HUES48 (cell line): ENCODE measurements around the gene KLHL14.

Experiments
- H3K27ac ChIP-seq: one replicate; pipeline ENCODE4 v1.7.0; 2013; ENCODE audit warnings: low read depth, low read length, inconsistent platforms
- H3K27me3 ChIP-seq: 2 replicates; pipeline ENCODE4 v1.6.1; 2013; ENCODE audit warnings: mild to moderate bottlenecking, low read length; ENCODE audit not compliant: control insufficient read depth, insufficient read depth
- H3K36me3 ChIP-seq: 2 replicates; pipeline ENCODE4 v1.6.1; 2013; ENCODE audit warnings: low read length; ENCODE audit not compliant: control insufficient read depth, insufficient read depth
- H3K4me1 ChIP-seq: 2 replicates; pipeline ENCODE4 v1.6.1; 2013; ENCODE audit warnings: mild to moderate bottlenecking, low read length; ENCODE audit not compliant: control insufficient read depth, insufficient read depth
- H3K4me3 ChIP-seq: 2 replicates; pipeline ENCODE4 v1.5.1; 2013; ENCODE audit warnings: mild to moderate bottlenecking, low read depth, low read length
- H3K9ac ChIP-seq: 2 replicates; pipeline ENCODE4 v1.6.1; 2013; ENCODE audit warnings: mild to moderate bottlenecking, low read depth, low read length, moderate library complexity
- H3K9me3 ChIP-seq: 2 replicates; pipeline ENCODE4 v1.6.1; 2013; ENCODE audit warnings: low read length; ENCODE audit not compliant: control insufficient read depth, insufficient read depth

KLHL14 gene

GRCh38 chr18:32770054-32770665 lies 2.7 kb downstream of the KLHL14 start:
- no peaks in the 10 kb centered on the region for H3K36me3 ChIP-seq
- H3K4me1 ChIP-seq = peaks cover 31% of the 10 kb centered on the region
- H3K9ac ChIP-seq = 0 out of 2 replicates have a peak overlapping the region, but pooled peaks have one; percentile 42
- peaks cover 71% of the 10 kb centered on the region for H3K27me3 ChIP-seq
- H3K27ac ChIP-seq = no peak overlapping the region
- no peaks in the 10 kb centered on the region for H3K9me3 ChIP-seq
- H3K4me3 ChIP-seq = peak overlapping the region; percentile 62

GRCh38 chr18:32769586-32770053 lies 3.2 kb downstream of the KLHL14 start:
- Histone ChIP-seq H3K9ac (0 out of 2 replicates have a peak overlapping the region, but pooled peaks have one; percentile 42), H3K27me3 (peaks cover 67% of the 10 kb centered on the region), H3K36me3 (no peaks in the 10 kb centered on the region), H3K27ac (no peak overlapping the region), H3K4me3 (peak overlapping the region; percentile 62), H3K9me3 (no peaks in the 10 kb centered on the region), H3K4me1 (peaks cover 31% of the 10 kb centered on the region)

GRCh38 chr18:32769071-32769585 lies 3.7 kb downstream of the KLHL14 start:
- Histone ChIP-seq H3K4me1 (peaks cover 29% of the 10 kb centered on the region), H3K27me3 (peaks cover 62% of the 10 kb centered on the region), H3K36me3 (no peaks in the 10 kb centered on the region), H3K9ac (no peak overlapping the region), H3K4me3 (peak overlapping the region; percentile 62), H3K9me3 (no peaks in the 10 kb centered on the region), H3K27ac (peak overlapping the region; percentile 25)

GRCh38 chr18:32767400-32767799 lies 5.4 kb downstream of the KLHL14 start:
- Histone ChIP-seq H3K27me3 (peaks cover 45% of the 10 kb centered on the region), H3K4me3 (no peak overlapping the region), H3K27ac (no peak overlapping the region), H3K9me3 (no peaks in the 10 kb centered on the region), H3K9ac (no peak overlapping the region), H3K36me3 (no peaks in the 10 kb centered on the region), H3K4me1 (peaks cover 13% of the 10 kb centered on the region)

- Histone ChIP-seq H3K9me3 (no peaks in the 10 kb centered on the region), H3K4me1 (peaks cover 36% of the 10 kb centered on the region), H3K9ac (no peak overlapping the region), H3K27ac (no peak overlapping the region), H3K4me3 (no peak overlapping the region), H3K36me3 (no peaks in the 10 kb centered on the region), H3K27me3 (peaks cover 23% of the 10 kb centered on the region)
Measured at GRCh38 chr18:32764611-32765244, 8.1 kb downstream of the KLHL14 start.

- Histone ChIP-seq H3K4me1 (peaks cover 27% of the 10 kb centered on the region), H3K36me3 (no peaks in the 10 kb centered on the region)
Measured at GRCh38 chr18:32763293-32763692, 9.5 kb downstream of the KLHL14 start.

GRCh38 chr18:32761231-32761630 lies 11.6 kb downstream of the KLHL14 start:
- H3K36me3 ChIP-seq = no peaks in the 10 kb centered on the region
- H3K27me3 ChIP-seq = no peaks in the 10 kb centered on the region
- no peaks in the 10 kb centered on the region for H3K9me3 ChIP-seq
- peak overlapping the region; percentile 54 for H3K27ac ChIP-seq
- no peak overlapping the region for H3K9ac ChIP-seq
- H3K4me3 ChIP-seq = no peak overlapping the region
- H3K4me1 ChIP-seq = peaks cover 26% of the 10 kb centered on the region

More at GRCh38 chr18:32763293-32763692, 9.5 kb downstream of the KLHL14 start:
- Histone ChIP-seq H3K27me3 (peaks cover 10% of the 10 kb centered on the region), H3K27ac (no peak overlapping the region), H3K9ac (no peak overlapping the region), H3K4me3 (no peak overlapping the region), H3K9me3 (no peaks in the 10 kb centered on the region)

- Histone ChIP-seq H3K27me3 (no peaks in the 10 kb centered on the region), H3K36me3 (no peaks in the 10 kb centered on the region), H3K9ac (no peak overlapping the region), H3K4me1 (peaks cover 31% of the 10 kb centered on the region), H3K9me3 (no peaks in the 10 kb centered on the region), H3K27ac (peak overlapping the region; percentile 54), H3K4me3 (no peak overlapping the region)
Measured at GRCh38 chr18:32760391-32760790, 12.4 kb downstream of the KLHL14 start.

GRCh38 chr18:32759611-32760167 lies 13.1 kb downstream of the KLHL14 start:
- H3K4me1 ChIP-seq = peaks cover 38% of the 10 kb centered on the region
- H3K4me3 ChIP-seq = no peak overlapping the region
- no peak overlapping the region for H3K27ac ChIP-seq
- H3K36me3 ChIP-seq = no peaks in the 10 kb centered on the region
- H3K9me3 ChIP-seq = no peaks in the 10 kb centered on the region
- H3K27me3 ChIP-seq = no peaks in the 10 kb centered on the region
- H3K9ac ChIP-seq = no peak overlapping the region

GRCh38 chr18:32754508-32755263 lies 18.1 kb downstream of the KLHL14 start:
- Histone ChIP-seq H3K27ac (peak overlapping the region; percentile 87), H3K36me3 (no peaks in the 10 kb centered on the region), H3K9me3 (no peaks in the 10 kb centered on the region), H3K27me3 (no peaks in the 10 kb centered on the region), H3K9ac (no peak overlapping the region), H3K4me3 (no peak overlapping the region), H3K4me1 (peaks cover 24% of the 10 kb centered on the region)
